Measurements from ENCODE around the gene KSR2.
"Not testable (repeated sequence)": the region's sequence is repeated elsewhere in the genome, so short reads cannot be mapped to it uniquely, and the experiment has no call there.

KSR2 gene

GRCh38 chr12:117742721-117743120, 226.1 kb downstream of the KSR2 start:
- no peak for DNase-seq

GRCh38 chr12:117738233-117738632, 230.6 kb downstream of the KSR2 start:
- no peak for DNase-seq

- no peak for DNase-seq
Observed at GRCh38 chr12:117733549-117733805, 235.3 kb downstream of the KSR2 start.

- DNase-seq = no peak
Observed at GRCh38 chr12:117732761-117733548, 235.8 kb downstream of the KSR2 start.

- not testable (repeated sequence) for DNase-seq
Observed at GRCh38 chr12:117731131-117731530, 237.7 kb downstream of the KSR2 start.

- DNase-seq = no peak
Observed at GRCh38 chr12:117727301-117727700, 241.5 kb downstream of the KSR2 start.

GRCh38 chr12:117724543-117724942, 244.2 kb downstream of the KSR2 start:
- DNase-seq = no peak

GRCh38 chr12:117718559-117718958, 250.2 kb downstream of the KSR2 start:
- DNase-seq = no peak

GRCh38 chr12:117718141-117718540, 250.6 kb downstream of the KSR2 start:
- DNase-seq = no peak

- no peak for DNase-seq
Observed at GRCh38 chr12:117714203-117714602, 254.6 kb downstream of the KSR2 start.

- DNase-seq = no peak
Observed at GRCh38 chr12:117710121-117710520, 258.7 kb downstream of the KSR2 start.

- DNase-seq = no peak
Observed at GRCh38 chr12:117707861-117708260, 260.9 kb downstream of the KSR2 start.

- no peak for DNase-seq
Observed at GRCh38 chr12:117703584-117703983, 265.2 kb downstream of the KSR2 start.

- DNase-seq = no peak
Observed at GRCh38 chr12:117702741-117703140, 266.0 kb downstream of the KSR2 start.

GRCh38 chr12:117699575-117699974, 269.2 kb downstream of the KSR2 start:
- no peak for DNase-seq

- DNase-seq = no peak
Observed at GRCh38 chr12:117699118-117699517, 269.7 kb downstream of the KSR2 start.

- no peak for DNase-seq
Observed at GRCh38 chr12:117695956-117696355, 272.8 kb downstream of the KSR2 start.

GRCh38 chr12:117692512-117692911, 276.3 kb downstream of the KSR2 start:
- DNase-seq = no peak

GRCh38 chr12:117689857-117690256, 278.9 kb downstream of the KSR2 start:
- no peak for DNase-seq

- DNase-seq = no peak
Observed at GRCh38 chr12:117688446-117688845, 280.3 kb downstream of the KSR2 start.

GRCh38 chr12:117686911-117687377, 281.8 kb downstream of the KSR2 start:
- no peak for DNase-seq

- DNase-seq = no peak
Observed at GRCh38 chr12:117686210-117686609, 282.6 kb downstream of the KSR2 start.

- DNase-seq = no peak
Observed at GRCh38 chr12:117685110-117685926, 283.5 kb downstream of the KSR2 start.

GRCh38 chr12:117684471-117684870, 284.3 kb downstream of the KSR2 start:
- no peak for DNase-seq

Measured in activated CD4-positive, alpha-beta T cell treated with anti-CD3 and anti-CD28 coated beads, Interleukin-2, amount 50 U/mL, for 48 hours (primary cell).